GM12873 (cell line): ENCODE measurements around the gene CDON.

Source experiments
- TF ChIP-seq, protein P1 (sequence below): IDR thresholded peaks from 2 replicates; pipeline ENCODE4 v1.5.1; 2012; ENCODE audit warnings: low read depth, mild to moderate bottlenecking, moderate library complexity, low read length, control low read depth; ENCODE audit not compliant: insufficient read depth; ENCODE audit errors: missing control alignments

The CDON gene

DNA sequence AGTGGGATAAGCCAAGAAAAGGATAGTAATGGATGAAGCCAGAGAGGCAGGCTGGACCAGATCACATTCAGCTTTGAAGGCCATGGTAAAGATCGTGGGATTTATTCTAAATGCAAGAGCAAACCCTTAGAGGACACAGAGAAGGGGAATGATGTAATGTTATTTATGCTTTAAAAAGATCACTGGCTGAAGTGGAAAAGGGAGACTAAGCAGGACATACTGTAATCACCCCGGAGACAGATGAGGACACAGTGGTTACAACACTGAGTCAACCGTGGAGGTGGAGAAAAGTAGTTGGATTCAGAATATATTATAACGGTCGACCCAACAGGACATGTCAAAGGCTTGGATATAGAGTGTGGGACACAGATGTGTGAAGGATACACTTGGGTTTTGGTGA, 38.5 kb downstream of the CDON start:
- TF ChIP-seq, protein P1, sequence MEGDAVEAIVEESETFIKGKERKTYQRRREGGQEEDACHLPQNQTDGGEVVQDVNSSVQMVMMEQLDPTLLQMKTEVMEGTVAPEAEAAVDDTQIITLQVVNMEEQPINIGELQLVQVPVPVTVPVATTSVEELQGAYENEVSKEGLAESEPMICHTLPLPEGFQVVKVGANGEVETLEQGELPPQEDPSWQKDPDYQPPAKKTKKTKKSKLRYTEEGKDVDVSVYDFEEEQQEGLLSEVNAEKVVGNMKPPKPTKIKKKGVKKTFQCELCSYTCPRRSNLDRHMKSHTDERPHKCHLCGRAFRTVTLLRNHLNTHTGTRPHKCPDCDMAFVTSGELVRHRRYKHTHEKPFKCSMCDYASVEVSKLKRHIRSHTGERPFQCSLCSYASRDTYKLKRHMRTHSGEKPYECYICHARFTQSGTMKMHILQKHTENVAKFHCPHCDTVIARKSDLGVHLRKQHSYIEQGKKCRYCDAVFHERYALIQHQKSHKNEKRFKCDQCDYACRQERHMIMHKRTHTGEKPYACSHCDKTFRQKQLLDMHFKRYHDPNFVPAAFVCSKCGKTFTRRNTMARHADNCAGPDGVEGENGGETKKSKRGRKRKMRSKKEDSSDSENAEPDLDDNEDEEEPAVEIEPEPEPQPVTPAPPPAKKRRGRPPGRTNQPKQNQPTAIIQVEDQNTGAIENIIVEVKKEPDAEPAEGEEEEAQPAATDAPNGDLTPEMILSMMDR = no peak

DNA sequence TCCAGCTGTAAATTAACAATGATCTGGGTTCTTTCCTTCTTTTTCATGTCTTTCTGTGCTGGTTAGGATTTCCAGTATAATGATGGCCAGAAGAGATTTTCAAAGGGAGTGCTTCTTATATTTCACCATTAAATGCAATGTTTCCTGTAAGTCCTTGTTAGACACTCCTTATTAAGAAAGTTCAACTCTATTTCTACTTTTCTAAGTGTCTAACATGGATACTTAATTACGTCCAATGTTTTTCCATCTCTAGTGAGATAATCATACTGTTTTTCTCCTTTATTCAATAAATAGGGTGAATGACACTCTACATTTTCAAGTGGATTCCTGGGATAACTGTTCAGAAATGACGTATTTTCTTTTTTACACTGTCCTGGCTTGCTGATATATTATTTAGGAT, 49.8 kb downstream of the CDON start:
- TF ChIP-seq, protein P1 = no peak

DNA sequence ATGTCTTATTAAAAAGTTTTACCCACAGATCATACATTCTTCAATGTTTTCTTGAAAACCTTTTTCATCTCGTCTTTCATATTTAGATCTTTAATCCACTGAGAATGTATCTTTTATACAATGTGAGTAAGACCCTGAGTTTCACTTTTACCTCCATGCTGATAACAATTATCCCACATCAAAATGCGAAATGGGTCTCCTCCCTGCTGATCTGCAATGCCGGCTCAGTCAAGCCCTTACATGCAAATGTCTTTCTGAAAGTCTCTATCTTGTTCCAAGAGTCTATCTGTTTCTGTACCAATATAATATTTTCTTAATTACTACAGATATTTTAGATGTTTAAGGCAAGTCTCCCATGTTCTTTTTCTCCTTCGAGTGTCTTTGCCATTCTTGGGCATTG, 50.9 kb downstream of the CDON start:
- TF ChIP-seq, protein P1 = no peak

DNA sequence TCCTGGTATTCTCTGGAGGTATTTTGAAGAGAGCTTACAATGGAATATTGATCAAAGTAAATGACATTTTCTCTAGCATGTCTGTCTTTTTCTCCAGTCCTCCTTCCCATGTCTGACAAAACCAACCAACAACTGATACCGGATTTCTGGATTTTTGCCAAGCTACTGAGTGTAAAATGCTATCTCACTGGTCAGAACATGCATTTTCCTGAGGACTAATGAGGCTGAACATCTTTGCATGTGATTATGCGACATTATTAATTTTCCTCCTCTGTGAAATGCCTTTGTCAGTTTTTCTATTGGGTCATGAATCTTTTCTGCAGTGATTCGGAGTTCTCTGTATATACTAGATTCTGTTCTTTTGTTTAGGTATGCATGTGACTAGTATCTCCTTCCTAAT, 51.4 kb downstream of the CDON start:
- TF ChIP-seq, protein P1 = no peak

DNA sequence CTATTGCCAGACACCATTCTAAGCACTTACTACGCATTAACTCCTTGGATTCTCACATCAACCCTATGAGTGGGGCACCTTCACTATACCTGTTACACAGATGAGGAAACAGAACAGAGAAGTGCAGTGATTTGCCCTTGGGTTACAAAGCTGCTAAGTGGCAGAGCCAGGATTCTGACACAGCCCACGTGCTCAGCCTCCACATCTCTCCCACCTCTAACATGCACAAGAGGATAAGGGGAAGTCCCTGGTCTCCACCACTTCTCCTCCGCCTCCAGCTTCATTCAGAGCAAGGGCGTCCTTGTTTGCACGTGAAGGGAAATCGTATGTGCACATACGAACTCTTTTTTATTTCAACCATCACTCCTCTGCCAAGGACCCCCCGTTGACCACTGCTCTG, 53.7 kb downstream of the CDON start:
- TF ChIP-seq, protein P1 = no peak

DNA sequence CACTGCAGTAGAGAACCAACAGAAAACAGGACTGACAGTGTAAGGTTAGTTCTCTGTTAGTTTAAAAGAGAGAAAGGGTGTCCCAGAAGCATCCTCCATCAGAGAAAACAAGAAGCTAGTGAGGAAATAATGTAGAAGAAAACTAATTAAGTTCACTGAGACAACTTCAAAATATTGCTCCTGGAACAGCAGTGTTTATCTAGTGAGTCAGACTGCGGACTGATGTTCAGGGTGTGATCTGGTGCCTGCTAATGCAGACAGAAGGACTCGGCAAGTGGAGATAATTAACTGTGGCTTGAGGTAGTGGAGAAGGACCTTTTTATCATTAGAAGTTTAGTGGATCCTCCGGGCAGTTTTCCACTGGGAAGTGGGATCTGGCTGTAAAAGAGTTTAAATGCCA, 55.4 kb downstream of the CDON start:
- TF ChIP-seq, protein P1 = no peak

DNA sequence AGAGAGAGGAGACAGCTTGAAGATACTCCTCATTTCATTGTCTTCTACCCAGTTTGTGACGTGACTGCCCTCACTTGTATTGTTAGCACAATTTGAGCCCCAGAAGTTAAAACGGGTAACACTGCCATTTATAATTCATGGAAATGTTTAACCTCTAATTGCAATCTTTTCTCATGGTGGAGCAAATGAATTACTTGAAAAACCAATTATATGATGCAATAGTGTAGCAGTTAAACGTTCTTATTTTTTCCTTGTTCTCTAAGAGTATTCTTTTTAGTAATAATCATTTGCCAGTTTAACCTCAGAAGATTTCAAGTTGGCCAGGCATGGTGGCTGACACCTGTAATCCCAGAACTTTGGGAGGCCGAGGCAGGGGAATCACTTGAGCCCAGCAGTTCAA, 56.6 kb downstream of the CDON start:
- TF ChIP-seq, protein P1 = no peak
